Measurements from ENCODE around the gene SMYD4. TPM values are rescaled to one million over a fixed set of nuclear protein-coding genes. Genes with fewer than 3 reads are reported as not detected.

Gene SMYD4
- total and polyA plus RNA-seq, 9 of the 15 experiments (the other 6 are each of a cell fraction or from before 2014, with no cell fraction given) = 1.3 to 10.2 (median 6.7) TPM

DNA sequence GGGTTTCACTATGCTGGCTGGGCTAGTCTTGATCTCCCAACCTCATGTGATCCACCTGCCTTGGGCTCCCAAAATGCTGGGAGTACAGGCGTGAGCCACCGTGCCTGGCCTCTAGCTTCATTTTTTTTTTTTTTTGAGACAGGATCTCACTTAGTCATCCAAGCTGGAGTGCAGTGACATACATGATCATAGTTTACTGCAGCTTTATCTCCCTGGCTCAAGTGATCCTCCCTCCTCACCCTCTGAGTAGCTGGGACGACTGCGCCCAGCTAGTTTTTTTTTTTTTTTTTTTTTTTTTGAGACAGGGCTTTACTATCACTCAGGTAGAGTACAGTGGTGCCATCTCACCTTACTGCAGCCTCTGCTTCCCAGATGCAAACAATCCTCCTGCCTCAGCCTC lies 9.8 kb upstream of the SMYD4 start (continued):
- TF ChIP-seq, protein P1, sequence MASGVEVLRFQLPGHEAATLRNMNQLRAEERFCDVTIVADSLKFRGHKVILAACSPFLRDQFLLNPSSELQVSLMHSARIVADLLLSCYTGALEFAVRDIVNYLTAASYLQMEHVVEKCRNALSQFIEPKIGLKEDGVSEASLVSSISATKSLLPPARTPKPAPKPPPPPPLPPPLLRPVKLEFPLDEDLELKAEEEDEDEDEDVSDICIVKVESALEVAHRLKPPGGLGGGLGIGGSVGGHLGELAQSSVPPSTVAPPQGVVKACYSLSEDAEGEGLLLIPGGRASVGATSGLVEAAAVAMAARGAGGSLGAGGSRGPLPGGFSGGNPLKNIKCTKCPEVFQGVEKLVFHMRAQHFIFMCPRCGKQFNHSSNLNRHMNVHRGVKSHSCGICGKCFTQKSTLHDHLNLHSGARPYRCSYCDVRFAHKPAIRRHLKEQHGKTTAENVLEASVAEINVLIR (CRISPR knock-in tag; IDR thresholded peaks at IDR 0.05) = no peak
- TF ChIP-seq, protein P2, sequence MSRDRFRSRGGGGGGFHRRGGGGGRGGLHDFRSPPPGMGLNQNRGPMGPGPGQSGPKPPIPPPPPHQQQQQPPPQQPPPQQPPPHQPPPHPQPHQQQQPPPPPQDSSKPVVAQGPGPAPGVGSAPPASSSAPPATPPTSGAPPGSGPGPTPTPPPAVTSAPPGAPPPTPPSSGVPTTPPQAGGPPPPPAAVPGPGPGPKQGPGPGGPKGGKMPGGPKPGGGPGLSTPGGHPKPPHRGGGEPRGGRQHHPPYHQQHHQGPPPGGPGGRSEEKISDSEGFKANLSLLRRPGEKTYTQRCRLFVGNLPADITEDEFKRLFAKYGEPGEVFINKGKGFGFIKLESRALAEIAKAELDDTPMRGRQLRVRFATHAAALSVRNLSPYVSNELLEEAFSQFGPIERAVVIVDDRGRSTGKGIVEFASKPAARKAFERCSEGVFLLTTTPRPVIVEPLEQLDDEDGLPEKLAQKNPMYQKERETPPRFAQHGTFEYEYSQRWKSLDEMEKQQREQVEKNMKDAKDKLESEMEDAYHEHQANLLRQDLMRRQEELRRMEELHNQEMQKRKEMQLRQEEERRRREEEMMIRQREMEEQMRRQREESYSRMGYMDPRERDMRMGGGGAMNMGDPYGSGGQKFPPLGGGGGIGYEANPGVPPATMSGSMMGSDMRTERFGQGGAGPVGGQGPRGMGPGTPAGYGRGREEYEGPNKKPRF (IDR thresholded peaks at IDR 0.05; ENCODE audit: low read depth, low read length) = no peak
- TF ChIP-seq PML (IDR thresholded peaks at IDR 0.05; ENCODE audit: low read length) (no peak), TAF7 (tag; IDR thresholded peaks at IDR 0.05) (no peak), FOXA3 (CRISPR knock-in tag; conservative IDR thresholded peaks at IDR 0.05 in 1 of 2, IDR thresholded peaks at IDR 0.05 in 1 of 2) (no peak), HNRNPL (IDR thresholded peaks at IDR 0.05; ENCODE audit: low read depth, low read length) (no peak), DPF2 (IDR thresholded peaks at IDR 0.05) (peak; percentile 45), GTF2E2 (tag; IDR thresholded peaks at IDR 0.05) (no peak), STAT5B (CRISPR knock-in tag; IDR thresholded peaks at IDR 0.05) (no peak), NR2C2 (CRISPR knock-in tag; IDR thresholded peaks at IDR 0.05) (no peak), NR2C2 (tag; IDR thresholded peaks at IDR 0.05) (no peak), KLF13 (tag; IDR thresholded peaks at IDR 0.05; ENCODE audit: borderline replicate concordance, low read depth) (no peak), CBFA2T2 (conservative IDR thresholded peaks at IDR 0.05) (no peak), FOXM1 (IDR thresholded peaks at IDR 0.05; ENCODE audit: low read depth) (no peak), FOXM1 (CRISPR knock-in tag; IDR thresholded peaks at IDR 0.05; ENCODE audit: low read depth) (no peak), BRD4 (IDR thresholded peaks at IDR 0.05) (no peak), HDAC1 (IDR thresholded peaks at IDR 0.05) (0 out of 4 replicates have a peak, but pooled peaks of 1 of the 2 experiments have one; percentile 21), ARID1B (IDR thresholded peaks at IDR 0.05) (peak; percentile 56), EGR1 (conservative IDR thresholded peaks at IDR 0.05) (no peak)
- TF ChIP-seq, protein P3, sequence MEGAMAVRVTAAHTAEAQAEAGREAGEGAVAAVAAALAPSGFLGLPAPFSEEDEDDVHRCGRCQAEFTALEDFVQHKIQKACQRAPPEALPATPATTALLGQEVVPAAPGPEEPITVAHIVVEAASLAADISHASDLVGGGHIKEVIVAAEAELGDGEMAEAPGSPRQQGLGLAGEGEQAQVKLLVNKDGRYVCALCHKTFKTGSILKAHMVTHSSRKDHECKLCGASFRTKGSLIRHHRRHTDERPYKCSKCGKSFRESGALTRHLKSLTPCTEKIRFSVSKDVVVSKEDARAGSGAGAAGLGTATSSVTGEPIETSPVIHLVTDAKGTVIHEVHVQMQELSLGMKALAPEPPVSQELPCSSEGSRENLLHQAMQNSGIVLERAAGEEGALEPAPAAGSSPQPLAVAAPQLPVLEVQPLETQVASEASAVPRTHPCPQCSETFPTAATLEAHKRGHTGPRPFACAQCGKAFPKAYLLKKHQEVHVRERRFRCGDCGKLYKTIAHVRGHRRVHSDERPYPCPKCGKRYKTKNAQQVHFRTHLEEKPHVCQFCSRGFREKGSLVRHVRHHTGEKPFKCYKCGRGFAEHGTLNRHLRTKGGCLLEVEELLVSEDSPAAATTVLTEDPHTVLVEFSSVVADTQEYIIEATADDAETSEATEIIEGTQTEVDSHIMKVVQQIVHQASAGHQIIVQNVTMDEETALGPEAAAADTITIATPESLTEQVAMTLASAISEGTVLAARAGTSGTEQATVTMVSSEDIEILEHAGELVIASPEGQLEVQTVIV (CRISPR knock-in tag; IDR thresholded peaks at IDR 0.05; ENCODE audit: borderline replicate concordance) = no peak
- TF ChIP-seq, protein P4, sequence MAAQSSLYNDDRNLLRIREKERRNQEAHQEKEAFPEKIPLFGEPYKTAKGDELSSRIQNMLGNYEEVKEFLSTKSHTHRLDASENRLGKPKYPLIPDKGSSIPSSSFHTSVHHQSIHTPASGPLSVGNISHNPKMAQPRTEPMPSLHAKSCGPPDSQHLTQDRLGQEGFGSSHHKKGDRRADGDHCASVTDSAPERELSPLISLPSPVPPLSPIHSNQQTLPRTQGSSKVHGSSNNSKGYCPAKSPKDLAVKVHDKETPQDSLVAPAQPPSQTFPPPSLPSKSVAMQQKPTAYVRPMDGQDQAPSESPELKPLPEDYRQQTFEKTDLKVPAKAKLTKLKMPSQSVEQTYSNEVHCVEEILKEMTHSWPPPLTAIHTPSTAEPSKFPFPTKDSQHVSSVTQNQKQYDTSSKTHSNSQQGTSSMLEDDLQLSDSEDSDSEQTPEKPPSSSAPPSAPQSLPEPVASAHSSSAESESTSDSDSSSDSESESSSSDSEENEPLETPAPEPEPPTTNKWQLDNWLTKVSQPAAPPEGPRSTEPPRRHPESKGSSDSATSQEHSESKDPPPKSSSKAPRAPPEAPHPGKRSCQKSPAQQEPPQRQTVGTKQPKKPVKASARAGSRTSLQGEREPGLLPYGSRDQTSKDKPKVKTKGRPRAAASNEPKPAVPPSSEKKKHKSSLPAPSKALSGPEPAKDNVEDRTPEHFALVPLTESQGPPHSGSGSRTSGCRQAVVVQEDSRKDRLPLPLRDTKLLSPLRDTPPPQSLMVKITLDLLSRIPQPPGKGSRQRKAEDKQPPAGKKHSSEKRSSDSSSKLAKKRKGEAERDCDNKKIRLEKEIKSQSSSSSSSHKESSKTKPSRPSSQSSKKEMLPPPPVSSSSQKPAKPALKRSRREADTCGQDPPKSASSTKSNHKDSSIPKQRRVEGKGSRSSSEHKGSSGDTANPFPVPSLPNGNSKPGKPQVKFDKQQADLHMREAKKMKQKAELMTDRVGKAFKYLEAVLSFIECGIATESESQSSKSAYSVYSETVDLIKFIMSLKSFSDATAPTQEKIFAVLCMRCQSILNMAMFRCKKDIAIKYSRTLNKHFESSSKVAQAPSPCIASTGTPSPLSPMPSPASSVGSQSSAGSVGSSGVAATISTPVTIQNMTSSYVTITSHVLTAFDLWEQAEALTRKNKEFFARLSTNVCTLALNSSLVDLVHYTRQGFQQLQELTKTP (IDR thresholded peaks at IDR 0.05; ENCODE audit: low read depth in 1 of 2, partially characterized antibody in 2 of 2) = no peak

Measured in K562 (cell line).